22Rv1 (cell line): ENCODE data around the gene ACTL8.

Experiments used
- CTCF ChIP-seq: fragments of 450-650 bp; IDR thresholded peaks from 2 replicates; pipeline ENCODE4 v1.5.1; 2017; ENCODE audit warnings: mild to moderate bottlenecking
- ZFX ChIP-seq: fragments of 450-650 bp; IDR thresholded peaks from 2 replicates; pipeline ENCODE4 v1.6.1; 2017; ENCODE audit warnings: antibody characterized with exemption, borderline replicate concordance

- no peak for TF ChIP-seq CTCF
- no peak for TF ChIP-seq ZFX
These were observed 91.2 kb downstream of the ACTL8 start for GRCh38 chr1:17846341-17846740.
